Osteocyte (in vitro differentiated cells): ENCODE results near the gene CXCL11. TPM values are rescaled to one million over a fixed set of nuclear protein-coding genes. Genes with fewer than 3 reads are reported as not detected.

Source experiments
- DNase-seq: peaks from one replicate; pipeline ENCODE4 v3.0.0; 2021; ENCODE audit warnings: mixed read lengths; ENCODE audit not compliant: unreplicated experiment; ENCODE audit errors: extremely low spot score
- H3K27ac Mint-ChIP-seq: one replicate; pipeline ENCODE4 v1.8.0; 2021; ENCODE audit warnings: mild to moderate bottlenecking, mixed read lengths; ENCODE audit not compliant: unreplicated experiment
- H3K27me3 Mint-ChIP-seq: one replicate; pipeline ENCODE4 v1.8.0; 2021; ENCODE audit warnings: mixed read lengths; ENCODE audit not compliant: unreplicated experiment
- H3K36me3 Mint-ChIP-seq: one replicate; pipeline ENCODE4 v1.8.0; 2021; ENCODE audit warnings: mixed read lengths; ENCODE audit not compliant: unreplicated experiment
- H3K4me1 Mint-ChIP-seq: one replicate; pipeline ENCODE4 v1.8.0; 2021; ENCODE audit warnings: mixed read lengths; ENCODE audit not compliant: unreplicated experiment
- H3K4me3 Mint-ChIP-seq: one replicate; pipeline ENCODE4 v1.8.0; 2021; ENCODE audit warnings: mild to moderate bottlenecking, moderate library complexity, mixed read lengths; ENCODE audit not compliant: unreplicated experiment
- H3K9me3 Mint-ChIP-seq: one replicate; pipeline ENCODE4 v1.8.0; 2021; ENCODE audit warnings: mixed read lengths; ENCODE audit not compliant: unreplicated experiment
- CTCF ChIP-seq: fragments of 200-600 bp; sonication (generic); IDR thresholded peaks from 2 replicates; pipeline ENCODE4 v1.5.0; 2021; ENCODE audit warnings: antibody characterized with exemption, mild to moderate bottlenecking, moderate library complexity
- total RNA-seq: library from RNA; stranded (reverse); gene quantifications from 2 replicates; pipeline ENCODE4 v1.2.1, GENCODE V29; 2021

CXCL11 gene
- total RNA-seq, 1 donor from 2014 or later: not detected

- no peak for DNase-seq
- no peak for TF ChIP-seq CTCF
- H3K9me3 Mint-ChIP-seq: no peaks in the 10 kb centered on the region
- no peaks in the 10 kb centered on the region for H3K36me3 Mint-ChIP-seq
- H3K27me3 Mint-ChIP-seq: peaks cover 36% of the 10 kb centered on the region
- H3K4me1 Mint-ChIP-seq: peaks cover 11% of the 10 kb centered on the region
- H3K4me3 Mint-ChIP-seq: no peak overlapping the region
- H3K27ac Mint-ChIP-seq: no peak overlapping the region
Observed at GRCh38 chr4:76016393-76016792, 19.5 kb downstream of the CXCL11 start.

- TF ChIP-seq CTCF: no peak
- no peak for DNase-seq
- H3K27ac Mint-ChIP-seq: no peak overlapping the region
- H3K36me3 Mint-ChIP-seq: no peaks in the 10 kb centered on the region
- peaks cover 13% of the 10 kb centered on the region for H3K4me1 Mint-ChIP-seq
- no peak overlapping the region for H3K4me3 Mint-ChIP-seq
- H3K27me3 Mint-ChIP-seq: peaks cover 31% of the 10 kb centered on the region
- no peaks in the 10 kb centered on the region for H3K9me3 Mint-ChIP-seq
Observed at GRCh38 chr4:76013540-76013939, 22.3 kb downstream of the CXCL11 start.

GRCh38 chr4:76012388-76012801, 23.5 kb downstream of the CXCL11 start:
- no peaks in the 10 kb centered on the region for H3K9me3 Mint-ChIP-seq
- peak overlapping the region; percentile 88 for H3K27ac Mint-ChIP-seq
- TF ChIP-seq CTCF: no peak
- H3K27me3 Mint-ChIP-seq: peaks cover 35% of the 10 kb centered on the region
- H3K4me3 Mint-ChIP-seq: no peak overlapping the region
- H3K4me1 Mint-ChIP-seq: peaks cover 13% of the 10 kb centered on the region
- no peaks in the 10 kb centered on the region for H3K36me3 Mint-ChIP-seq
- no peak for DNase-seq

- Mint-ChIP-seq H3K4me1 (peaks cover 13% of the 10 kb centered on the region), H3K27ac (peak overlapping the region; percentile 88), H3K27me3 (peaks cover 41% of the 10 kb centered on the region), H3K4me3 (peak overlapping the region; percentile 10), H3K36me3 (no peaks in the 10 kb centered on the region), H3K9me3 (no peaks in the 10 kb centered on the region)
- TF ChIP-seq CTCF: no peak
- no peak for DNase-seq
Observed at GRCh38 chr4:76011700-76012387, 24.0 kb downstream of the CXCL11 start.

GRCh38 chr4:76011018-76011670, 24.7 kb downstream of the CXCL11 start:
- Mint-ChIP-seq H3K36me3 (no peaks in the 10 kb centered on the region), H3K4me3 (no peak overlapping the region), H3K27me3 (peaks cover 45% of the 10 kb centered on the region), H3K27ac (peak overlapping the region; percentile 88), H3K9me3 (no peaks in the 10 kb centered on the region), H3K4me1 (peaks cover 13% of the 10 kb centered on the region)
- no peak for DNase-seq
- TF ChIP-seq CTCF: no peak
